H1 (cell line): ENCODE results near the gene QSOX2.

ENCODE experiments used
- CEBPB ChIP-seq: IDR thresholded peaks from 2 replicates; pipeline ENCODE4 v1.6.1; 2012; ENCODE audit warnings: low read depth, low read length
- JUN ChIP-seq: IDR thresholded peaks from 2 replicates; pipeline ENCODE4 v1.6.1; 2011; ENCODE audit warnings: low read depth, mild to moderate bottlenecking, improper control_type of control experiment, low read length
- POLR2A ChIP-seq, 2 experiments: IDR thresholded peaks; 1 replicate in 1 of 2; 2 replicates in 1 of 2; pipeline ENCODE4 v1.6.1; 2011; ENCODE audit warnings: low read depth in 2 of 2, low read length in 2 of 2, mild to moderate bottlenecking in 2 of 2; ENCODE audit errors: control extremely low read depth in 1 of 2
- RAD21 ChIP-seq, 2 experiments: IDR thresholded peaks in 1 of 2; conservative IDR thresholded peaks in 1 of 2; 2 replicates each; pipeline ENCODE4 v1.6.1; 2011; ENCODE audit warnings: low read depth in 2 of 2, low read length in 2 of 2, improper control_type of control experiment in 1 of 2, inconsistent platforms in 1 of 2, mild to moderate bottlenecking in 1 of 2, moderate library complexity in 1 of 2
- RFX5 ChIP-seq: IDR thresholded peaks from 2 replicates; pipeline ENCODE4 v1.6.1; 2011; ENCODE audit warnings: low read depth, low read length, improper control_type of control experiment, borderline replicate concordance
- RNF2 ChIP-seq: fragments of 200-900, 300-1000 bp; sonication (generic); IDR thresholded peaks from 2 replicates; pipeline ENCODE4 v1.7.1; 2016; ENCODE audit warnings: borderline replicate concordance, low read depth, mild to moderate bottlenecking, antibody characterized with exemption, low read length; ENCODE audit not compliant: poor library complexity, severe bottlenecking; ENCODE audit errors: missing control alignments
- USF2 ChIP-seq: IDR thresholded peaks from 2 replicates; pipeline ENCODE4 v1.6.1; 2011; ENCODE audit warnings: low read length, improper control_type of control experiment
- ZNF274 ChIP-seq: IDR thresholded peaks from 2 replicates; pipeline ENCODE4 v1.7.0; 2012; ENCODE audit warnings: low read length, borderline replicate concordance; ENCODE audit errors: extremely low read depth

- TF ChIP-seq RFX5 (no peak), RAD21 (IDR thresholded peaks at IDR 0.05 in 1 of 2, conservative IDR thresholded peaks at IDR 0.05 in 1 of 2; ENCODE audit: low read depth in 2 of 2, low read length in 2 of 2) (no peak), USF2 (no peak), POLR2A (IDR thresholded peaks at IDR 0.05; ENCODE audit: control extremely low read depth in 1 of 2, low read depth in 2 of 2, low read length in 2 of 2) (no peak), RNF2 (no peak), CEBPB (no peak), ZNF274 (no peak), JUN (no peak)
Observed at GRCh38 chr9:136213733-136214132, 31.9 kb downstream of the QSOX2 start.
